IMR-90 (cell line): ENCODE data around the gene PRKCE. TPM values are rescaled to one million over a fixed set of nuclear protein-coding genes. Genes with fewer than 3 reads are reported as not detected.

Experiments
- ATAC-seq: fragments of 200-7000 bp; cut with Tn5 transposase; 2 replicates; pipeline ENCODE4 v1.9.1; 2020; ENCODE audit warnings: low read depth, mild to moderate bottlenecking, moderate library complexity
- BruUV-seq: library from RNA; stranded (reverse); fragments of 400-500 nt; replicated peaks from 2 replicates; lab custom pipeline; 2021; lab: Mats Ljungman, UMichigan
- CTCF ChIA-PET: fragments of 300-600 bp; formaldehyde crosslinking; extraction: SDS; loops from one replicate; lab custom pipeline; 2021; ENCODE audit warnings: antibody characterized with exemption; lab: Yijun Ruan, JAX
- POLR2A ChIA-PET: fragments of 300-600 bp; sonication (Branson Sonifier 250); formaldehyde crosslinking; loops from one replicate; lab custom pipeline; 2022; ENCODE audit warnings: antibody characterized with exemption; ENCODE audit not compliant: unreplicated experiment; lab: Charles Lee
- DNase-seq: peaks from one replicate; pipeline ENCODE4 v3.0.0; 2013
- H2AFZ ChIP-seq: replicated peaks from 2 replicates; pipeline ENCODE3; 2013; ENCODE audit warnings: low read length, mild to moderate bottlenecking; ENCODE audit not compliant: poor library complexity
- H2AK5ac ChIP-seq: 2 replicates; pipeline ENCODE4 v1.6.1; 2013; ENCODE audit warnings: low read depth, low read length, inconsistent platforms
- H2AK9ac ChIP-seq: replicated peaks from 2 replicates; pipeline ENCODE3; 2013; ENCODE audit warnings: mild to moderate bottlenecking, low read depth, low read length, moderate library complexity; ENCODE audit not compliant: poor library complexity
- H2BK120ac ChIP-seq: 2 replicates; pipeline ENCODE4 v1.6.1; 2013; ENCODE audit warnings: low read depth, low read length, inconsistent platforms
- H2BK15ac ChIP-seq: 3 replicates; pipeline ENCODE4 v1.6.1; 2013; ENCODE audit warnings: low read depth, low read length, inconsistent platforms
- H2BK20ac ChIP-seq: 2 replicates; pipeline ENCODE4 v1.6.1; 2013; ENCODE audit warnings: low read depth, mild to moderate bottlenecking, inconsistent platforms, low read length, moderate library complexity
- H2BK5ac ChIP-seq: 2 replicates; pipeline ENCODE4 v1.6.1; 2013; ENCODE audit warnings: mild to moderate bottlenecking, low read depth, low read length, inconsistent platforms; ENCODE audit not compliant: poor library complexity, severe bottlenecking
- H3K14ac ChIP-seq: replicated peaks from 2 replicates; pipeline ENCODE4 v1.6.1; 2013; ENCODE audit warnings: low read depth, low read length, inconsistent platforms
- H3K18ac ChIP-seq: 2 replicates; pipeline ENCODE4 v1.6.1; 2013; ENCODE audit warnings: low read depth, low read length, control low read depth
- H3K23ac ChIP-seq: 2 replicates; pipeline ENCODE4 v1.6.1; 2013; ENCODE audit warnings: low read depth, low read length, inconsistent platforms
- H3K27ac ChIP-seq: 2 replicates; pipeline ENCODE4 v1.5.1; 2013; ENCODE audit warnings: mild to moderate bottlenecking, control low read depth, low read length; ENCODE audit not compliant: insufficient read depth
- H3K27me3 ChIP-seq: 2 replicates; pipeline ENCODE4 v1.6.1; 2013; ENCODE audit warnings: low read length; ENCODE audit not compliant: control insufficient read depth, insufficient read depth
- H3K36me3 ChIP-seq: 2 replicates; pipeline ENCODE4 v1.6.1; 2013; ENCODE audit warnings: low read length, mixed read lengths; ENCODE audit not compliant: control insufficient read depth, insufficient read depth
- H3K4ac ChIP-seq: 2 replicates; pipeline ENCODE4 v1.6.1; 2013; ENCODE audit warnings: low read depth, low read length, inconsistent platforms
- H3K4me1 ChIP-seq: 2 replicates; pipeline ENCODE4 v1.6.1; 2013; ENCODE audit warnings: low read length, mixed read lengths; ENCODE audit not compliant: control insufficient read depth, insufficient read depth
- H3K4me2 ChIP-seq: 2 replicates; pipeline ENCODE4 v1.6.1; 2013; ENCODE audit warnings: low read depth, mild to moderate bottlenecking, control low read depth, low read length, moderate library complexity
- H3K4me3 ChIP-seq: 2 replicates; pipeline ENCODE4 v1.5.1; 2013; ENCODE audit warnings: low read depth, mild to moderate bottlenecking, control low read depth, low read length, moderate library complexity; ENCODE audit not compliant: insufficient read depth
- H3K56ac ChIP-seq: 2 replicates; pipeline ENCODE4 v1.6.1; 2013; ENCODE audit warnings: low read length, inconsistent platforms; ENCODE audit not compliant: insufficient read depth; ENCODE audit errors: extremely low read depth
- H3K79me1 ChIP-seq, 2 experiments: 2 replicates each; pipeline ENCODE4 v1.6.1; 2013; ENCODE audit warnings: low read length in 2 of 2, inconsistent platforms in 1 of 2, low read depth in 1 of 2
- H3K9ac ChIP-seq: 2 replicates; pipeline ENCODE4 v1.6.1; 2013; ENCODE audit warnings: low read depth, low read length, control low read depth
- H3K9me1 ChIP-seq: 2 replicates; pipeline ENCODE4 v1.6.1; 2013; ENCODE audit warnings: low read length, inconsistent platforms; ENCODE audit not compliant: insufficient read depth
- H3K9me3 ChIP-seq: 2 replicates; pipeline ENCODE4 v1.6.1; 2013; ENCODE audit warnings: low read length; ENCODE audit not compliant: control insufficient read depth, insufficient read depth
- H4K20me1 ChIP-seq: 2 replicates; pipeline ENCODE4 v1.6.1; 2013; ENCODE audit warnings: low read length, inconsistent platforms; ENCODE audit not compliant: insufficient read depth
- H4K5ac ChIP-seq: 2 replicates; pipeline ENCODE4 v1.6.1; 2013; ENCODE audit warnings: mild to moderate bottlenecking, low read depth, low read length, control low read depth
- H4K8ac ChIP-seq, 2 experiments: 2 replicates each; pipeline ENCODE4 v1.6.1; 2013; ENCODE audit warnings: low read depth in 2 of 2, low read length in 2 of 2, control low read depth in 1 of 2, inconsistent platforms in 1 of 2
- H4K91ac ChIP-seq: 2 replicates; pipeline ENCODE4 v1.6.1; 2013; ENCODE audit warnings: low read depth, low read length, inconsistent platforms; ENCODE audit not compliant: insufficient read depth
- BHLHE40 ChIP-seq: fragments of 150-350 bp; IDR thresholded peaks from 2 replicates; pipeline ENCODE4 v1.6.1; 2016; ENCODE audit warnings: mild to moderate bottlenecking, low read depth, low read length
- CEBPB ChIP-seq: IDR thresholded peaks from 2 replicates; pipeline ENCODE4 v1.6.1; 2012; ENCODE audit warnings: low read depth, low read length, improper control_type of control experiment
- CHD1 ChIP-seq: IDR thresholded peaks from 2 replicates; pipeline ENCODE4 v1.6.1; 2012; ENCODE audit warnings: low read depth, low read length, improper control_type of control experiment
- FOS ChIP-seq: fragments of 150-350 bp; IDR thresholded peaks from 2 replicates; pipeline ENCODE4 v1.6.1; 2016; ENCODE audit warnings: low read depth, low read length
- MAFK ChIP-seq: IDR thresholded peaks from 2 replicates; pipeline ENCODE4 v1.6.1; 2012; ENCODE audit warnings: low read depth, low read length, improper control_type of control experiment
- MAZ ChIP-seq: IDR thresholded peaks from 2 replicates; pipeline ENCODE4 v1.6.1; 2012; ENCODE audit warnings: low read depth, mild to moderate bottlenecking, low read length, improper control_type of control experiment, moderate library complexity, borderline replicate concordance
- MXI1 ChIP-seq: IDR thresholded peaks from 2 replicates; pipeline ENCODE4 v1.6.1; 2012; ENCODE audit warnings: low read depth, mild to moderate bottlenecking, low read length, moderate library complexity, borderline replicate concordance
- NFE2L2 ChIP-seq: fragments of 150-350 bp; IDR thresholded peaks from 2 replicates; pipeline ENCODE4 v1.6.1; 2016; ENCODE audit warnings: low read depth, mild to moderate bottlenecking, low read length
- POLR2A ChIP-seq: IDR thresholded peaks from 2 replicates; pipeline ENCODE4 v1.6.1; 2012; ENCODE audit warnings: mild to moderate bottlenecking, low read depth, low read length
- RAD21 ChIP-seq: IDR thresholded peaks from 2 replicates; pipeline ENCODE4 v1.6.1; 2012; ENCODE audit warnings: low read length, improper control_type of control experiment
- RCOR1 ChIP-seq: IDR thresholded peaks from 2 replicates; pipeline ENCODE4 v1.6.1; 2012; ENCODE audit warnings: mild to moderate bottlenecking, low read length, improper control_type of control experiment; ENCODE audit not compliant: insufficient replicate concordance
- RFX5 ChIP-seq: IDR thresholded peaks from 2 replicates; pipeline ENCODE4 v1.8.0; 2012; ENCODE audit warnings: low read depth, mild to moderate bottlenecking, low read length, moderate library complexity
- SMC3 ChIP-seq: fragments of 150-350 bp; IDR thresholded peaks from 2 replicates; pipeline ENCODE4 v1.6.1; 2016; ENCODE audit warnings: low read depth, mild to moderate bottlenecking, antibody characterized with exemption, low read length, moderate library complexity
- USF2 ChIP-seq: fragments of 150-350 bp; IDR thresholded peaks from 2 replicates; pipeline ENCODE4 v1.6.1; 2017; ENCODE audit warnings: mild to moderate bottlenecking, antibody characterized with exemption, low read length, low read depth
- WGBS, 2 experiments: methylation state at CpG; one replicate each; pipeline versions ENCODE4 v1.1.5 to v1.1.7; 2013; ENCODE audit warnings: missing lambda C conversion rate in 2 of 2; ENCODE audit not compliant: insufficient read length in 1 of 2; ENCODE audit errors: extremely low coverage in 2 of 2; 5-methylcytosine and 5-hydroxymethylcytosine counted together
- dilution Hi-C: fragments of 300-500 bp; cut with HindIII; formaldehyde crosslinking; loops from one replicate; pipeline ENCODE4 v1.14.3; 2018; ENCODE audit warnings: low sequenced_read_pairs; ENCODE audit not compliant: unreplicated experiment
- in situ Hi-C: fragments of 300-500 bp; cut with MboI; formaldehyde crosslinking; loops from 3 replicates; pipeline ENCODE4 v1.14.3; 2019; ENCODE audit warnings: low sequenced_read_pairs, inconsistent platforms, mixed read lengths
- intact Hi-C: fragments of 100-400 bp; cut with micrococcal nuclease; formaldehyde crosslinking; loops from 2 replicates; pipeline ENCODE4 v1.10.0; 2022
- polyA plus RNA-seq, 3 experiments: library from polyadenylated mRNA; depleted of rRNA; stranded (reverse); fragments of >200 nt; gene quantifications; 2 replicates each; pipeline ENCODE4 v1.2.3, GENCODE V29; 2012; ENCODE audit warnings: low replicate concordance in 1 of 3
- total RNA-seq: library from RNA; depleted of rRNA; stranded (reverse); fragments of >200 nt; gene quantifications from 2 replicates; pipeline ENCODE4 v1.2.3, GENCODE V29; 2012
- TF ChIP-seq, protein P1 (sequence below): fragments of 150-350 bp; IDR thresholded peaks from 2 replicates; pipeline ENCODE4 v1.6.1; 2016; ENCODE audit warnings: low read depth, mild to moderate bottlenecking, low read length, moderate library complexity, borderline replicate concordance
- TF ChIP-seq, protein P2 (sequence below): conservative IDR thresholded peaks from 2 replicates; pipeline ENCODE4 v1.5.1; 2012; ENCODE audit warnings: mild to moderate bottlenecking, low read depth, low read length, improper control_type of control experiment

PRKCE gene
- total and polyA plus RNA-seq, 2 of the 4 experiments (the other 2 are of a cell fraction), result 8.1 to 32.4 TPM

GRCh38 chr2:45631319-45631718, 20.2 kb upstream of the PRKCE start:
- H4K91ac ChIP-seq, result no peak overlapping the region
- H3K36me3 ChIP-seq, result no peaks in the 10 kb centered on the region
- intact Hi-C loops (loop anchor here (5.0 kb wide), 1 partner anchor 721 kb away; no protein-coding TSS in a partner anchor), in situ Hi-C loops (loop anchor here (25.0 kb wide), 1 partner anchor 681 kb away; no protein-coding TSS in a partner anchor), dilution Hi-C loops (loop anchor here (25.0 kb wide), 1 partner anchor 306 kb away; no protein-coding TSS in a partner anchor)
- H2BK15ac ChIP-seq, result no peak overlapping the region
- peak overlapping the region; percentile 18 for H2AK9ac ChIP-seq
- peaks cover 2% of the 10 kb centered on the region; the same call in 1 of the 2 replicates for H3K4me1 ChIP-seq
- H3K18ac ChIP-seq, result no peak overlapping the region
- H4K20me1 ChIP-seq, result no peaks in the 10 kb centered on the region
- no peak overlapping the region for H3K4me3 ChIP-seq
- H3K9ac ChIP-seq, result no peak overlapping the region
- H3K9me3 ChIP-seq, result 0 out of 2 replicates have a peak, but pooled peaks cover 2% of the 10 kb centered on the region
- no peak overlapping the region for H2BK5ac ChIP-seq
- no peaks in the 10 kb centered on the region for H3K9me1 ChIP-seq
- H2AFZ ChIP-seq, result no peak overlapping the region
- CTCF ChIA-PET, result no interaction called here
- peaks cover 58% of the 10 kb centered on the region for H3K27me3 ChIP-seq
- no peak overlapping the region for H3K4me2 ChIP-seq
- WGBS, 2 experiments, result 82% methylated on average over 3 of the region's 3 CpGs; no CpG with 5 or more reads in 1 of the 2 experiments
- H3K27ac ChIP-seq, result no peak overlapping the region
- no peak overlapping the region for H4K5ac ChIP-seq
- no peak for ATAC-seq
- H3K14ac ChIP-seq, result no peak overlapping the region
- POLR2A ChIA-PET, result no interaction called here
- H3K79me1 ChIP-seq, result no peaks in the 10 kb centered on the region
- no peak overlapping the region for H3K56ac ChIP-seq
- H4K8ac ChIP-seq, result no peak overlapping the region
- no peak overlapping the region for H3K23ac ChIP-seq
- H2AK5ac ChIP-seq, result no peak overlapping the region
- H2BK20ac ChIP-seq, result no peak overlapping the region
- BruUV-seq, result no TSS peak
- DNase-seq, result no peak
- no peak for TF ChIP-seq USF2
- no peak for TF ChIP-seq RCOR1
- no peak for TF ChIP-seq CEBPB
- no peak for TF ChIP-seq MAZ
- TF ChIP-seq RFX5, result no peak
- TF ChIP-seq MXI1, result no peak
- TF ChIP-seq MAFK, result no peak
- TF ChIP-seq RAD21, result no peak
- TF ChIP-seq NFE2L2, result no peak
- TF ChIP-seq POLR2A, result no peak
- no peak for TF ChIP-seq FOS
- TF ChIP-seq, protein P1, sequence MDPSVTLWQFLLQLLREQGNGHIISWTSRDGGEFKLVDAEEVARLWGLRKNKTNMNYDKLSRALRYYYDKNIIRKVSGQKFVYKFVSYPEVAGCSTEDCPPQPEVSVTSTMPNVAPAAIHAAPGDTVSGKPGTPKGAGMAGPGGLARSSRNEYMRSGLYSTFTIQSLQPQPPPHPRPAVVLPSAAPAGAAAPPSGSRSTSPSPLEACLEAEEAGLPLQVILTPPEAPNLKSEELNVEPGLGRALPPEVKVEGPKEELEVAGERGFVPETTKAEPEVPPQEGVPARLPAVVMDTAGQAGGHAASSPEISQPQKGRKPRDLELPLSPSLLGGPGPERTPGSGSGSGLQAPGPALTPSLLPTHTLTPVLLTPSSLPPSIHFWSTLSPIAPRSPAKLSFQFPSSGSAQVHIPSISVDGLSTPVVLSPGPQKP, result no peak
- TF ChIP-seq SMC3, result no peak
- TF ChIP-seq CHD1, result no peak
- TF ChIP-seq, protein P2, sequence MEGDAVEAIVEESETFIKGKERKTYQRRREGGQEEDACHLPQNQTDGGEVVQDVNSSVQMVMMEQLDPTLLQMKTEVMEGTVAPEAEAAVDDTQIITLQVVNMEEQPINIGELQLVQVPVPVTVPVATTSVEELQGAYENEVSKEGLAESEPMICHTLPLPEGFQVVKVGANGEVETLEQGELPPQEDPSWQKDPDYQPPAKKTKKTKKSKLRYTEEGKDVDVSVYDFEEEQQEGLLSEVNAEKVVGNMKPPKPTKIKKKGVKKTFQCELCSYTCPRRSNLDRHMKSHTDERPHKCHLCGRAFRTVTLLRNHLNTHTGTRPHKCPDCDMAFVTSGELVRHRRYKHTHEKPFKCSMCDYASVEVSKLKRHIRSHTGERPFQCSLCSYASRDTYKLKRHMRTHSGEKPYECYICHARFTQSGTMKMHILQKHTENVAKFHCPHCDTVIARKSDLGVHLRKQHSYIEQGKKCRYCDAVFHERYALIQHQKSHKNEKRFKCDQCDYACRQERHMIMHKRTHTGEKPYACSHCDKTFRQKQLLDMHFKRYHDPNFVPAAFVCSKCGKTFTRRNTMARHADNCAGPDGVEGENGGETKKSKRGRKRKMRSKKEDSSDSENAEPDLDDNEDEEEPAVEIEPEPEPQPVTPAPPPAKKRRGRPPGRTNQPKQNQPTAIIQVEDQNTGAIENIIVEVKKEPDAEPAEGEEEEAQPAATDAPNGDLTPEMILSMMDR, result no peak
- no peak for TF ChIP-seq BHLHE40
- H3K4ac ChIP-seq, result no peak overlapping the region
- no peak overlapping the region for H2BK120ac ChIP-seq
